Heart right ventricle (tissue), 16 donors: Measurements from ENCODE around the gene RUBCNL. TPM values are rescaled to one million over a fixed set of nuclear protein-coding genes. Genes with fewer than 3 reads are reported as not detected.

ENCODE experiments used
- ATAC-seq, 8 donors: fragments of 200-7000 bp; cut with Tn5 transposase; one replicate each; pipeline ENCODE4 v1.9.1; 2020; ENCODE audit warnings: mild to moderate bottlenecking in 8 of 8, moderate library complexity in 8 of 8, moderate number of reproducible peaks in 1 of 8
- DNase-seq, 2 donors: peaks; one replicate each; pipeline ENCODE4 v3.0.0-alpha.2; 2020
- H3K27ac ChIP-seq, 10 donors: fragments of 200-600 bp; sonication (generic) in 2 of 10; one replicate each; pipeline versions ENCODE4 v1.5.0 to v1.8.0; 2020 to 2022; ENCODE audit warnings: mild to moderate bottlenecking in 3 of 10
- H3K27me3 ChIP-seq, 7 donors: fragments of 200-600 bp; one replicate each; pipeline ENCODE4 v1.8.0; 2021 to 2022; ENCODE audit warnings: mild to moderate bottlenecking in 2 of 7
- H3K36me3 ChIP-seq, 9 donors: fragments of 200-600 bp; sonication (generic) in 1 of 9; one replicate each; pipeline versions ENCODE4 v1.5.0 to v1.8.0; 2020 to 2022; ENCODE audit warnings: mild to moderate bottlenecking in 2 of 9
- H3K4me1 ChIP-seq, 9 donors: fragments of 200-600 bp; sonication (generic) in 1 of 9; one replicate each; pipeline versions ENCODE4 v1.5.0 to v1.8.0; 2020 to 2022; ENCODE audit warnings: mild to moderate bottlenecking in 4 of 9
- H3K4me3 ChIP-seq, 10 donors: fragments of 200-600 bp; sonication (generic) in 2 of 10; one replicate each; pipeline versions ENCODE4 v1.5.0 to v1.8.0; 2020 to 2022; ENCODE audit warnings: mild to moderate bottlenecking in 7 of 10, moderate library complexity in 2 of 10
- H3K9me3 ChIP-seq, 11 donors: fragments of 200-600 bp in 10 of 11; sonication (generic) in 2 of 11; one replicate each; pipeline versions ENCODE4 v1.5.0 to v1.8.0; 2013 to 2022; ENCODE audit warnings: mild to moderate bottlenecking in 2 of 11, control low read depth in 1 of 11, moderate library complexity in 1 of 11
- CTCF ChIP-seq, 9 donors: fragments of 200-600 bp; sonication (generic) in 2 of 9; IDR thresholded peaks; one replicate each; pipeline versions ENCODE4 v1.5.0 to v1.8.0; 2021 to 2022; ENCODE audit warnings: antibody characterized with exemption in 9 of 9, mild to moderate bottlenecking in 5 of 9, moderate library complexity in 1 of 9
- WGBS, 2 donors: extraction: QIAGEN DNeasy Blood & Tissue Kit; methylation state at CpG; one replicate each; pipeline ENCODE4 v1.1.7; 2013; ENCODE audit warnings: inconsistent platforms in 1 of 2; 5-methylcytosine and 5-hydroxymethylcytosine counted together
- intact Hi-C, 10 donors: fragments of 100-400 bp; cut with DNase I; formaldehyde crosslinking; loops; one replicate each; pipeline versions ENCODE4 v1.11.1 to v1.14.2; 2022
- polyA plus RNA-seq, 2 donors: library from polyadenylated mRNA; stranded (reverse); fragments of 200-250 nt; gene quantifications; one replicate each; pipeline ENCODE4 v1.2.3, GENCODE V29; 2013
- total RNA-seq, 10 donors: library from RNA; stranded (reverse); fragmentation: NEBNext Ultra II Directional in 3 of 10; extraction: Animal tissue kit (Norgen Biotek cat#: 25700) in 3 of 10; gene quantifications; one replicate each; pipeline versions ENCODE4 v1.2.1 to v1.2.4, GENCODE V29; 2021 to 2023
- donor health status: Arrhythmogenic right ventricular cardiomyopathy.
- donor health status: ischemic (EF 13 %, LVEDD 7.1; RV severe dilation, severe dysfunction).
- donor health status: healthy with polysubstance abuse.
- donor health status: DM: no; HTN: yes; CAD: no.
- donor health status: DM: no; HTN: no; CAD: no.
- donor health status: ischemic (EF 25% LVEDD 6.9; RV normal size, moderate dysfunction).
- donor health status: ischemic (EF 25% LVEDD 5.7; RV mildly dilated, moderate dysfunction).
- donor health status: healthy.
- donor health status: DM: yes; HTN: yes; CAD: no.
- donor health status: Ischemic cardiomyopathy.
- donor health status: ischemic (EF 35%, LVEDD 5.7; RV mildly dilated, moderate dysfunction).
- donor health status: nonischemic (EF 11% LVEDD 7.7; RV severe dilation, severe dysfunction).
- donor health status: DM: yes; HTN: yes; CAD: no.
- donor health status: PGD.
- donor health status: ischemic (EF 29% LVEDD 5.4; RV normal size, mild dysfunction).
- donor health status: nonischemic (EF 23%, LVEDD 6.1; RV moderate dilation, normal function).

The RUBCNL gene
- total and polyA plus RNA-seq, 12 donors, result 0.17 to 2.8 (median 0.59) TPM

- Histone ChIP-seq H3K4me1 (peaks cover 0 to 40% (median 0%) of the 10 kb centered on the region in 9 donors), H3K4me3 (peak overlapping the region in 1 of 10 donors; percentile 4), H3K9me3 (peaks cover 0 to 7% (median 0%) of the 10 kb centered on the region in 11 donors), H3K36me3 (no peaks in the 10 kb centered on the region), H3K27ac (peak overlapping the region in 5 of 10 donors; percentile 12 to 89 (median 32)), H3K27me3 (no peaks in the 10 kb centered on the region)
- intact Hi-C loops, result loop anchor here in 1 of 10 donors (10.0 kb wide), 1 partner anchor 121 kb away; no protein-coding TSS in a partner anchor
- DNase-seq, result no peak
- 50 to 53% methylated on average over 7 of the region's 7 CpGs for WGBS, 2 donors
- TF ChIP-seq CTCF (IDR thresholded peaks at IDR 0.05), result no peak
- peak in 6 of 8 donors; percentile 51 to 80 (median 66) for ATAC-seq
These were observed 91.4 kb downstream of the RUBCNL start for GRCh38 chr13:46295491-46296114.

- H3K4me1 ChIP-seq, result peaks cover 0 to 40% (median 0%) of the 10 kb centered on the region in 9 donors
- DNase-seq, result no peak
- no peaks in the 10 kb centered on the region for H3K9me3 ChIP-seq
- no peak for ATAC-seq
- H3K27me3 ChIP-seq, result peaks cover 0 to 5% (median 0%) of the 10 kb centered on the region in 7 donors
- no peak for TF ChIP-seq CTCF (IDR thresholded peaks at IDR 0.05)
- intact Hi-C loops, result loop anchor here in 1 of 10 donors (10.0 kb wide), 1 partner anchor 119 kb away; no protein-coding TSS in a partner anchor
- H3K27ac ChIP-seq, result no peak overlapping the region
- 73 to 78% methylated on average over 3 of the region's 3 CpGs for WGBS, 2 donors
- no peak overlapping the region for H3K4me3 ChIP-seq
- H3K36me3 ChIP-seq, result no peaks in the 10 kb centered on the region
These were observed 93.6 kb downstream of the RUBCNL start for GRCh38 chr13:46293436-46293835.

Other genes with a start within 250 kb of the RUBCNL start
- 100 to 1,000 TPM in 1 of 10 donors, 10 to 100 TPM in 4, 1 to 10 TPM in 5; 5.5 to 127 (median 10.8) TPM for gene LCP1, start 205.1 kb downstream of the RUBCNL start, total RNA-seq
- gene LCP1, start 205.1 kb downstream of the RUBCNL start, polyA plus RNA-seq, result 1 to 10 TPM; 3.2 to 6.7 TPM
- under 1 TPM in 1 of 10 donors, not detected in 9; 0.12 TPM for gene LRRC63, start 175.3 kb downstream of the RUBCNL start, total RNA-seq
- under 1 TPM in 1 of 2 donors, not detected in 1; 0.15 TPM for gene LRRC63, start 175.3 kb downstream of the RUBCNL start, polyA plus RNA-seq
- gene LRCH1, start 165.9 kb upstream of the RUBCNL start, total RNA-seq, result 10 to 100 TPM; 10.1 to 20.3 (median 13.8) TPM
- gene LRCH1, start 165.9 kb upstream of the RUBCNL start, polyA plus RNA-seq, result 1 to 10 TPM; 4.1 to 5.9 TPM